Adrenal gland (tissue), 5 donors: ENCODE results near the gene ABCA1.

ENCODE experiments used
- POLR2A ChIP-seq, 2 donors: fragments of 450-650 bp; IDR thresholded peaks; one replicate each; pipeline ENCODE4 v1.6.1; 2017; ENCODE audit warnings: antibody characterized with exemption in 2 of 2, mild to moderate bottlenecking in 2 of 2, moderate library complexity in 1 of 2
- TF ChIP-seq, protein P1 (sequence below), 6 experiments: fragments of 450-650 bp in 4 of 6; fragments of 200-600 bp in 2 of 6; sonication (generic) in 1 of 6; IDR thresholded peaks; 1 replicate in 5 of 6; 2 replicates in 1 of 6; pipeline versions ENCODE4 v1.5.1 to v1.8.0; 2016 to 2021; ENCODE audit warnings: antibody characterized with exemption in 6 of 6, mild to moderate bottlenecking in 2 of 6, moderate library complexity in 1 of 6
- donor health status: DM: no; HTN: no; CAD: no.

DNA sequence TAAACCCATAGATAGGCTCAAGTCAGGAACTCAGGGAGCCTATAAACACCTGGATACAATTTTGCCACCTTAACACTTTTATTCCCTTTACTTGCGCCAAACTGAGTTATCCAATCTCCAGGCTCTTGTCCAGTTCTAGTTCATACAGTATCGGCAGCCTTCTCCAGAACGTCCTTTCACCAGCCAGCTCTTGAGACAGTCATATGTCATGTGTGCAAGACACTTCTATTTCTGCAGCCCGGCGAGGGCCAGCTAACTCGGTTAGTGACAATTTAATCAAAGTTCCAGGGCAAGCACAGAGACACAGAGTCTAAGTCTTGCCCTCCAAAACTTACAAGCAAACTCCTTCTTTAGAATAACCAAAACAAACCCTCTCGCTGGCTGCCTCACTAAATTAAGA, 12.9 kb downstream of the ABCA1 start:
- TF ChIP-seq, protein P1, sequence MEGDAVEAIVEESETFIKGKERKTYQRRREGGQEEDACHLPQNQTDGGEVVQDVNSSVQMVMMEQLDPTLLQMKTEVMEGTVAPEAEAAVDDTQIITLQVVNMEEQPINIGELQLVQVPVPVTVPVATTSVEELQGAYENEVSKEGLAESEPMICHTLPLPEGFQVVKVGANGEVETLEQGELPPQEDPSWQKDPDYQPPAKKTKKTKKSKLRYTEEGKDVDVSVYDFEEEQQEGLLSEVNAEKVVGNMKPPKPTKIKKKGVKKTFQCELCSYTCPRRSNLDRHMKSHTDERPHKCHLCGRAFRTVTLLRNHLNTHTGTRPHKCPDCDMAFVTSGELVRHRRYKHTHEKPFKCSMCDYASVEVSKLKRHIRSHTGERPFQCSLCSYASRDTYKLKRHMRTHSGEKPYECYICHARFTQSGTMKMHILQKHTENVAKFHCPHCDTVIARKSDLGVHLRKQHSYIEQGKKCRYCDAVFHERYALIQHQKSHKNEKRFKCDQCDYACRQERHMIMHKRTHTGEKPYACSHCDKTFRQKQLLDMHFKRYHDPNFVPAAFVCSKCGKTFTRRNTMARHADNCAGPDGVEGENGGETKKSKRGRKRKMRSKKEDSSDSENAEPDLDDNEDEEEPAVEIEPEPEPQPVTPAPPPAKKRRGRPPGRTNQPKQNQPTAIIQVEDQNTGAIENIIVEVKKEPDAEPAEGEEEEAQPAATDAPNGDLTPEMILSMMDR (IDR thresholded peaks at IDR 0.05), result no peak
- no peak for TF ChIP-seq POLR2A (IDR thresholded peaks at IDR 0.05)
